ENCODE data around the gene DPYD.

DPYD gene

DNA sequence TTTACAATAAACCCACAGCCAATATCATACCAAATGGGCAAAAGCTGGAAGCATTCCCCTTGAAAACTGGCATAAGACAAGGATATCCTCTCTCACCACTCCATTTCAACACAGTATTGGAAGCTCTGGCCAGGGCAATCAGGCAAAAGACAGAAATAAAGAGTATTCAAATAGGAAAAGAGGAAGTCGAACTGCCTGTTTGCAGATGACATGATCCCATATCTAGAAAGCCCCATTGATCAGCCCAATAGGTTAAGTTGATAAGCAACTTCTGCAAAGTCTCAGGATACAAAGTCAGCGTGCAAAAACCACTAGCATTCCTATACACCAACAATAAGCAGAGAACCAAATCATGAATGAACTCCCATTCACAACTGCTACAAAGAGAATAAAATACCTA, 235.5 kb downstream of the DPYD start:
- peak in 1 of 2 donors; percentile 10 for DNase-seq

DNA sequence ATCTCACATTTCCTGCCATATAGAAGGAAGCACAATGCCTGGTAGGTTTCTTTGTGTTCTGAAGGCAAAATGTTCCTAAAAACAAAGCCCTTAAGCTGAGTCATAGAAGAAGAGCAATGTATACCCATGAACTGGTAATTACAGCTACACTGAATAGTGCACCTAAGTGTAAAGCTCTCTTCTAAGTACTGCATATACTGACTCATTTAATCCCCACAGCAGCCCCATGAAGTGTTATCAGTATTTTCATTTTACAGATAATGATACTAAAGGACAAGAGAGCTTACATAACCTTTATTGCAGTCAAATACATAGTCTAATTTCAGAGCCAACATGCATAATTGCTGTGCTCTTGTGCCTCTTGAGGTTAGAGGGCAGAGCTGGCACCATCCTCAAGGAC, 239.9 kb downstream of the DPYD start:
- no peak for DNase-seq

DNA sequence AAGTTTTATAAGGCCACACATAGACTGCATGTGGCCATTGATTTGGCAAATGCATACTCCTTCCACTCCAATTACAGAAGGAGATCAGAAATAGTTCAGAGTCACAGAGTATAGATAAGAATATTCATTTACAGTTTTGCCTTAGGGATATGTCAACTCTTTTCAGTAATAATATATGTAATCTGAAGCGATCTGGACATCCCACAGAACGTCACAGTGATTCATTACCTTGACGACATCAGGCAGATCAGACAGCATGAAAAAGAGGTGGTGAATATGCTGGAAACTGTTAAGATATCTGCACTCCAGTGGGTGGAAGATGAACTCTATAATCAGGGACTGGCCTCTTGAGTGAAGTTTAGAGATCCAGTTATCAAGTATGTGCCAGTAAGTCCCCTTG, 240.4 kb downstream of the DPYD start:
- no peak for DNase-seq

DNA sequence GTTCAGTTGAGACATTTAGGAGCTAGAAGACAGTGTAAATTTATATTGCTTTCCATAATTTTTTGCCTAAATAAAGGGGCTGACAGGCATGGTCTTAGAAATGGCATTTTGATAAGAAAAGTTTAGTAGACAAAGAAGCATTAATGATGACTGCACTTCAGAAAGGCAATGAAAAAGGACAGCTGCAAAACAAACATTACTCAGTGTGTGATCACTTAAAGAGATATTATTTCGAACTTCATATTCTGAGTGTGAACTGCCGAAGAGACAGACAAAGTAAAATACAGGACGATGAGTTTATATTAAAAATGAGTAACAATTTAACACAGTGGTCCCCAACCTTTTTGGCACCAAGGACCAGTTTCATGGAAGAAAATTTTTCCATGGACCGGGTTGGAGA, 243.1 kb downstream of the DPYD start:
- no peak for DNase-seq

DNA sequence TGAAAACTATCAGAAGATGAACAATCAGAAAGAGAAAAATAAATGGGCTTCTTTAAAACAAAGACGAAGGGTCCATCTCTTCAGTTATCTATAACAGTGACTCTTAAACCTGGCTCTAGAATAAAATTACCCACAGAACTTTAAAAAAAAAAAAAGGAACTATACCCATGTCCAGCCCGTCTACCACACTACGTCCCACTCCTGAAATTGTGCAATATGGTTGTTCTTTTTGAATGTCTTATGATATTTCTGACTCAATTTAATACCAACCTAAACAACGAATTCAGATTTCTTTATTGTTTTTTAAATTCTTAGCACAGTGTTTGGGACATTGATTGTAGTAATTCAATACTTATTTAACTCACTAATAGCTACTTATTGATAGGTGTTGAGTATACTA, 246.3 kb downstream of the DPYD start:
- peak; percentile 83 for DNase-seq

DNA sequence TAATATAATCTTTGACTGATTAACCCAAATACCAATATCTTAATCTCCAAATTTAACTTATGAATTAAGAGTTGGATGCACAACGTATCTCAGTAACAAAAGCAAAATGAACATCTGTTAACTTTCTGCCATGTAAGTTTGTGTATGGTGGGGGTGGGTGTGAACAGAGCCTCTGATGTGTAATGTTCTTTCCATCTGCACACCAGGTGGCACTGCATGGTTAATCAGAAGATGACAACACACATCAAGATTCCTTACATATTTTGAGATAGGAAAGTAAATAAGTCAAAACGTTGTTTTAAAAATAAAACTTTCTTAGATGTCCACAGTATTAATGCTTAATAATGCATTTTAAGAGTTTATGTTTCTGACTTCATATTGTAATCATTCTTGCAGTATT, 251.9 kb downstream of the DPYD start:
- DNase-seq: no peak

DNA sequence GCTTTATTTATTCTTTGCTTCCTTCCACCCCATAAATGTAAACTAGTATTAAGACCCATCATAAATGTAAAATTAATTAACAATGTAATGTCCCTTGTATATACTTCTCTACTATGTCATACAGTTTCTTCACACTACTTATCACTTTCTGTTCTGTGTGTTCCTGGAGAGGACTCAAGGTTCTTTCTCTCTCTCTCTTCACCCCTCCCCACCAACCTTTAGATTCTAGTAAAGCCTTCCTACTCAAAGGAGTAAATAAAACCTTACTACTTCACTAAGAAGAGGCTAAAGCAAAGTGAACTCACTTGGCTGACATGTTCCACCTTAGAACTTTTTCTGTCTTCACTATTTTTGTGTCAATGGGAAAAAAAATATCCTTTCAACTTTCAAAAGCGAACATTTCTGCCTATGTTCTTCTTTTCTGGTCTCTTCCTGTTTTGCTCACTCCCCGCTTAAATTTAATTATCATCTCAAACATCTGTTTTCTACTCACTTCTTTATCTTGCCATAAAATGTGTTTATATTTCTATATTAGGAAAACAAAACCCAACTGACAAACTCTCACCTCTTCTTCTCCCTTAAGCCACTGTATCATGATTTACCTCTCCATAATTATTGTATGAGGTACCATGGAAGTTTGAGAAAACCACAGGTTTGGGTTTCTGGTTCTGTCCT, 260.3 kb downstream of the DPYD start:
- no peak for DNase-seq

DNA sequence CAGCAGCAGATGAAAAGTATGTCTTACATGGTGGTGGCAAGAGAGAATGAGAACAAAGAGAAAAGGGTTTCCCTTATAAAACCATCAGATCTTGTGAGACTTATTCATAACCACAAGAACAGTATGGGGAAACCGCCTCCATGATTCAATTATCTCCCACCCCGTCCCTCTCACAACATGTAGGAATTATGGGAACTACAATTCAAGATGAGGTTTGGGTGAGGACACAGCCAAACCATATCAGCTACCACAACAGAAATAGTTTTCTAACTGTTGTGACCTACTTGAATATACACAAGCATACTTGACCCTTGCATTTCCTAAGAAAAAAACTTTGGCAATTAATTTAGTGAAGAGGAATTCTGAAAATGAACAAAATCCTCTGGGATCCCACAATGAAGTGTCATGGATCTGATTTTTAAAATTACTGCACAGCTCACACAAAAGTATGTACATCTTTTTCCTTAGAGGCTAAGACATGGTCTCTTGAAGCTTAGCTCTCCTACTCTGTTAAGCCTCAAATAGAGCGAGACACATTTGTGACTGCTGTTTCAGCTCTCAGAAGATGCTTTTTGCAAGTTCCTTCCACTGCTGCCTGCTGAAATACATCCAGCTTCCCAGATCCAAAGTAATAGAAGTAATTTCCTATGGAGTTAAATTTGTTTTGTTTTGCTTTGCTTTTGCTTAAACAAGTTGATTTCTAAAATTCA, 265.8 kb downstream of the DPYD start:
- peak; percentile 42 to 48 for DNase-seq

DNA sequence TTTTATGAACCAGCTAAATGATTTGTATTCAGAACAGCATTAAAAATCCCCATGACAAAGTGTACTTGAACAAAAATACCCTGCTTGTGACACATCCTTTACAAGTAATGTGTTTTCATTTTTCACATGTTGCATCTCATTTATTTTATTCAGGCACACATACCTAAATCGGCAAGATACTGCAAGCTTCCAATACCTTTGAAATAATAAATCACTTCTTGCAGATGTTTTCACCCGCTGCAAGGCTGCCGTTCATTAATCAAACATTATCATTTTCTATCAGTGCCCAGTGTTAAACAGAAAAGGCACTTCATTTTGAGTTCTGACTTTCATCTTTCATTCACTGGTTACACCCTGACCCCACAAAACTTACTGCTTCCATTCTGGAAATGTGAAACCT, 269.6 kb downstream of the DPYD start:
- DNase-seq: no peak

DNA sequence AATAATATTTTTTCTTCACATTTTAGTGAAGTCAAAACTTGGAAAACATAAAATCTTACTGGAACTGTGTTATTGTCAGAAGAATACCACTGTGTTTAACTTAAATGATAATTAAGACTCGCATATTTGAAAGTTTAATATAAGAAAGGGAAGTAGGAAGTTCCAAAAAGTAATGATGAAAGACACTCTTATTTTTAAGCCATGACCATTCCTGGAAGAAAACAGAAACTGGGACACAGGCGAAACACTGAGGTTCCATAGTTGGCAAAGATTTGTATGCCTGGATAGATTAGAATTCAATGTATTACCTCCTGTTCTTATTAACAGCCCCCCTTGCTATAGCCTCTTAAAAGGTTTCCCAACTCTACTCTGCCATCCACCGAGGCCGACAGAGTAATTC, 271.2 kb downstream of the DPYD start:
- DNase-seq: peak; percentile 59 to 71

DNA sequence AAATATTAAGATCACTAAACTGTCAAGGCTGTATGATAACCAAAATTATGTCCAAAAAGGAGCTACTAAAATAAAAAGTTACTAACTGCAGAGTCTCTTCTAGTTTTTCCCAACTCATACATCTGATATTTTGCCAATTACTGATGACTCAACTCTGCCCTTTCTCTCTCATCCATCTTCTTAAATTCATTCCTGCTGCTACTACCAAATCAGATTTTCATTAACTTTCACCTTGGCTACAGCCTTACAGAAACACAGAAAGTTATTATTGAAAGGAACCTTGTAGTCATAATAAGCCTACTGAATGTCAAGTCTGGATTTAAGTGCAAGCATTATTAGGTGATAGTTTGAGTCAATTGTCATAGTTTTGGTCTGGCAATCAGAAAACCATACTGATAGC, 273.1 kb downstream of the DPYD start:
- DNase-seq: no peak

DNA sequence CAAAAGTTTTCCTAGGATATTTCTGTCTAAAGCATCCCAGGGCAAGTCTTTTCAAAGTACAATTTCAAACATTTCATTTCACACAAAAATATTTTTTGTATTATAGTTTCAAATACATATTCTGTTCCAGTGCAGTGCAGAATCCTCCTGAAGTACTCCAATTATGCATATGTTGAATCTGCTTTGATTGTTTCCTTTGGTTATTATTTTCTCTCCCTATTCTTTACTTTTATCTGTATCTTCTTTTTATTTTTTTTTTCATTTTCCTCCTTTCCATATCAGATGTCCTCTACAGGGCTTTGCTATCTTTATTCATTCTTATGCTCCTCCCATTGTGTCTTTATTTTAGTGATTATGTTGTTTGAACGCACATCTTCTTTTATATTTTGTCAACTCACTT, 274.8 kb downstream of the DPYD start:
- no peak for DNase-seq

DNA sequence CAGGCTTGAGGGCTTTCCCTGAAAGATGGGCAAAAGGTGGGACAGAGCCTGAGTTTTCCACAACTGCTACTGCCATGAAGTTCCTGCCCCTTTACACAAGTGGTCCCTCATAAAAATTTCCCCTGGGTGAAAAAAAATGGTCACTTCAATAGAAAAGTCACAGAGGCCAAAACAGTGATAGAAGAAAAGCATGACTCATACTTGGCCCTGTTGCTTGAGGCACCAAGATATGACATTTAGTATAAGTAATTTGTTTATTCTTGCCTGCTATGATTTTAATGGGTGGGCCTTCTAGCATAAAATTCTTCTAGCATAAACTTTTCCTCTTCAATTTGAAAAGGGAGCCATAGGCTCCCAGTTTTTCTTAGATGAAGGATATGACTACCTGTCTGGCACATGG, 280.2 kb downstream of the DPYD start:
- DNase-seq: no peak

DNA sequence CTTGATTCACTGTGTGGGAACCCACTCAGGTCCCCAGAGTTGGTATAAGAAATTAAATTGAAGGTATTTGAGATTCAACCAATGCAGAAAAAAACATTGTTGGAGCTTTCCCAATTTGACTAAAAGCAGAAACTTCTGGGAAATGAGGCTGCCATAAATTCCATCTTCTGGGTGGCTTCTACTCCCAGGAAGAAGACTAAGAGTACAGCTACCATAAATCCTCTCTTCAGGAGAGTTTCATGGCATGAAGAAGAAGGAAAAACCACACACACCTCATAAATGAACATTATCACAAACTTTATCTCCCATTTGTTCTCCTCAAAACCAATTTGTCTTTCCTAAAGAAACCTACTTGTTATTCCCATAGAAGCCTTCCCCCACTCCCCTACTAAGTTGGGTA, 283.9 kb downstream of the DPYD start:
- no peak for DNase-seq

DNA sequence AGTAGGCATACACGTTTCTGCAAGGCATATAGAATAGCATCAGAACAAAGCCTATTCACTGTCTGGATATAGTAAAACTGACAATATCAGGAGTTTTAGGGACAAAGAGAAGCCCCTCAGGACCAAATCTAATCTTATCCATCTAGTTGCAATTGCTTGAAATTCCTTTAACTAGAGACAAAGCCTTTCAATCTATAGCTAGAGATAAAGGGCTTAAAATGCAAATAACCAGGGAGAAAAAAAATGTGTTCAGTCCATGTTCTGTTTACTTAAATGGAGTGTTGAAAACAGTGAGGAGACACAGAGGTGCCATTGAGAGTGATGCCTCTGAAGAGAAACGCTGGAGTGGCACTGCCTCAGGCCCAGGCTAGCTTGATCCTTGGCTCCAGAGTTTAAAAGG, 286.1 kb downstream of the DPYD start:
- DNase-seq: no peak

DNA sequence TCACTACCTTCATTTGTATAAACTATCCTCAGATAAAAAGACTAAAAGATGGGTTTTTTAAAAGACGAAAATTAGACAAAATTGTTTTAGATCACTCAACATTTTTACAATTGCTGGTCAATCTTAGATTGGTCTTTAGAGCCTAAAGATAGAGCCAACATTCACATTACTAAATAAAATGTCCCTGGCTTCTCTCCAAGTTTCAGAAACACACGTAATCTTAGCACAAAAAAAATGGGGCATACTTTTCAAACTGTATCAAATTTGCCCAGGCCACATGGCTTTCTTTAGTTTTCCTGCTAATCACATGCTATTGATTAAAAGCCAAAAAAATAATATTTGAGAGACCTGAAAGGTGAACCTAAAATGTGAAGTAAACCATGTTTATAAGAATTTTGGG, 288.1 kb downstream of the DPYD start:
- DNase-seq: no peak

DNA sequence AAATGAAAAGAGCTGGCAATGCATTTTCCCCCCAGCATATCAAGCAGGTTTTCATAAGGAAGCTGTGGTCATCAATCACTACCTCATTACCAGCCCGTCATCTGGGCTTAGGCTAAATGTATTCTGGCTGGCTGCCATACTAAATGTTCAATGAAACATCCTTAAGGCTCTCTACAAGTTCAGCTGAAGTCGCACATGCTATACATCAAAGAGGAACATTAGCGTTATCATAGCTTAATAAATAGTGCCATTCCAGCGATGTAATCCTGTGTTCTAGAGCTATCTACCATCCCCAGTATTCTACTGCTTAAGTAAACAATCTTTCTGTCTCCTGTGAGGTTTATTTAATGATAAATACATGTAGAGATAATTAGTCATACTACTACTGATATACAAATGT, 288.8 kb downstream of the DPYD start:
- no peak for DNase-seq

DNA sequence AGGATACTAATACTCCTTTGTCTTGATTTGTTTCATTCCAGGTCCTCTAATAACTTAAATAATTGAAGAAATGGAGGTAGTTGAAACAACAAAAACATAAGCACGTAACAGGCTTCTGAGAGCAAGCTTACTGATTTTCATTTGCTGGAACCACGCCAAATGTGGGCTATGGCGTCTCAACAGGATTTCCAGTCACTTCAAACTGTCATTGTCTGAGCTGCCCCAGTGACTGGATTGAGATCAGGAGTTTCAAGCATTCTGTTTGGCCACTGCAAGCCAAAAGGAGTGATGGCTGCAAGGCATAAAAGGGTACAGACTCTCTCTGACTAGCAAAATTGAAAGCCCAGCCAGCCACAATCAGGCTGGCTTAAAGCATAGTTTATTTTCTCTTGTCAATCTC, 289.9 kb downstream of the DPYD start:
- DNase-seq: no peak

DNA sequence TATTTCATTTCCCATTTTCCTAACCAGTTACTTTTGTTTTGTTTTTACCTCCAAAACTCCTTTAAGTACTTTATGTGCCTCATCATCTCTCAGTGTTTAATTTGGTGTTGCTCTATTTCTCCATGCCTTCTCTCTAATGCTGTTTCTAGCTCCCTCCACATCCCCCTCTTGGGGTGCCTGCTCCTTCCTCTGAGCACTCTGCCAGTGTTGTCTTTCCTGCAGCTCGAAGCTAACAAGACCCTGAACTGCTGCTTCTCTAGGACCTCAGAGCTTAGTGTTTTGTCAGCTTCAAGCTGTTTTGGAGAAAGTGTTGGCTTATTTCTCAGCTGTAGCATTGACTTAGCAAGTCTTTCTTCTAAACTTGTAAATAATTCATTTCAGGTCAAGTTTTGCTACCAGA, 290.6 kb downstream of the DPYD start:
- no peak for DNase-seq

DNA sequence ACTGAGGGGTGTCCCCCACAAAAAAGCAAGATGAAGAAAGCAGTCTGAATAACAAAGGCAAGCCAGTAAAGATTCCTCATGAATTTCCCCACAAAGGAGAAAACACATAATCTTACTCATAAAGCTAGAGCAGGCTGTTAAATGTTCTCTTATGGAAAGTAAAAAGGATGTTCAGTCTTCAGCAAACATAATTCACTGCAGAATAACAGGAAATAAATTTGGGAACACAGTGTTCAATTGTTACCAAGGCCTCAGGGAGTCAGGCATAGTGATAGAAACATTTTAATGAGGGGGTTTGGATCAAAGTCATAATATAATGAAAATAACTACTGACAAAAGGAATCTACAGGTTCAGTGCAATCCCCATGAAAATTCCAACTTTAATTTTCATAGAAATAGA, 297.6 kb downstream of the DPYD start:
- DNase-seq: no peak

DNA sequence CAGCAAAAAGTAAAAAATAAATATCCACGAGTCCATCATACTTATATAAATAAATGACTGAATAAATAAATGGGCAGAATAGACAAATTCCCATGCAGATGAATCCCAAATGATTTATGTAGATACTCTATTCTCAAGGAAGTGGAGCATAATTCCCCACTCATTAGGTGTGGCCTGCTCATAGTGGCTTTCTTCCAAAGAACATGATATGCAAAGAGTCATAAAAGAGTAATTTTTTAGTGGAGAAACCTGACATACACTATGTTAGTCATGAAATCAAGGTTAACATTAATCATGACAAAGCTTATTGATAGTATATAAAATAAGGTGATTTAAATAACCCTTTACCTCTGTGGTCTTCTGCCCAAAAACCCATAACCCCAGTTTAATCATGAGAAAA, 298.9 kb downstream of the DPYD start:
- no peak for DNase-seq

DNA sequence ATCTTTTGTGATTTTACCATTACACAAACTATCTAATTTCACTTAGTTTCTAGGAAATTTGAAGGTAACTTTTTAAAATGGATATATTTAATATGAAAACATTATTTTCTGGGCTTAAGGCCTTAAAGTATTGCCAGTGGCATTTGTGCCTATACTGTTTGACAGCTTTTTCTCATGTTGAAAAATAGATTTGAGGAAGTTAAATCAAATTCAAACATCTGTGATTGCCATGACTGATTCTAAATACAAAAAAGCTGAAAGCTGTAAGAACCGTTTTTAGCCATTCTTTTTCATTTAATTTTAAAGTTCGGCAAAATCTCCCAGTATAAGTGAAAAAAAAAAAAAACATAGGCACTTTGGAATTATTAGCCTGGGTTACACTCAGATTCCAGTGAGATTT, 301.1 kb downstream of the DPYD start:
- no peak for DNase-seq

DNA sequence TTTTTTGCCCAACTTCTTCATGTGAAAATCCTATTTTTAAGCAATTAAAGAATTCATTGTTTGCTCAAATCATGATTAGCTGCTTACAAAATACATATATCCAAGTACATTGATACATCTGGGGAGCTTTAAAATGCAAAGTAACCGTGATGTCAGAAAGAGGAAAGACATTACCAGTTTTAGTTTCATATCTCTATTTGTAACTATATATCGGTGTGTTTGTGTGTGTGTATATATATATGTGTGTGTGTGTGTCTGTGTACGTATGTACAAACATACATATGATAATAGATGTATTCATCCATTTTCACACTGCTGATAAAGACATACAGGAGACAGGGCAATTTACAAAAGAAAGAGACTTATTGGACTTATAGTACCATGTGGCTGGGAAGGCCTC, 310.1 kb downstream of the DPYD start:
- peak; percentile 29 to 41 for DNase-seq

DNA sequence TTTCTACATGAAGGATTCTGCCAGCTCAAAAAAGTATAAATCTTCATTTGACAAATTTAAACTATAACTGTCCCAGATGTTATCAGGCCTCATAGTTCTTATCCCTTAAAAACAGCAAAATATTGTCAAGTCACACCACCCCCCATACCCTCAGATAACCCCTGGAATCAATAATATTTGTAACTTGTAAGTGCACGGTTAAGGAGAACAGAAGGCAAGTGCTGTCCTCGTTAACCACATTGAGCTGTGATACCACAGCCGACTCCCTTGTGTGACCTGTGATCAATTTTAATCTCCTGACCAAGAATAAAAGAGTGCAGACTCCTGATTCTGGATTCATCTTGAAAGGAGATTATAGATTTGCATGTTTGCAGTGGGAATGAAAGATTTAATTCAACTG, 310.7 kb downstream of the DPYD start:
- no peak for DNase-seq

DNA sequence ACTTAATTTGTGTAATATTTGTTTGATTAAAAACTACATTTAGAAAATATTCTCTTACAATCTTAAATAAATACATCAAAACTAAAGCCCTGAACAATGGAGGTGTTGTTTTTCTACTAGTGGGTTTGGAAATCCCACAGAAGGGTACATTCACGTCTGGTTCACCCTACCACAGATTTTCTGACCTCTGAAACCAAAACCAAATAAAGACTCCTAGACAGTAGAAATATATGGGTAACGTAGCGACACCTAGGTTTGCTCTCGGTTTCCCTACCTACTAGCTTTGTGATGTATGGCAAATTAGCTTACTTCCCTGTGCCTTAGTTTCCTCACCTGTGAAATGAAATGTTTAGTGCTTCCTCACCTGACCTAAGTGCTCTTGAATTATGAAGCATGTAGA, 312.6 kb downstream of the DPYD start:
- no peak for DNase-seq

Measured in inflammatory macrophage treated with lipopolysaccharide for 1 hour (primary cell).